Erythroblast (primary cell): Measurements from ENCODE around the gene GLCE.
"Not testable (repeated sequence)": the region's sequence is repeated elsewhere in the genome, so short reads cannot be mapped to it uniquely, and the experiment has no call there.

Experiments
- DNase-seq, 2 experiments: peaks; one replicate each; lab custom pipeline; 2025; lab: John Stamatoyannopoulos, UW
- GATA1 ChIP-seq: IDR thresholded peaks from 2 replicates; pipeline ENCODE4 v1.6.1; 2011; ENCODE audit warnings: low read depth, mild to moderate bottlenecking, control low read depth, low read length, moderate library complexity
- POLR2A ChIP-seq: IDR thresholded peaks from 2 replicates; pipeline ENCODE4 v1.6.1; 2011; ENCODE audit warnings: mild to moderate bottlenecking, low read length

The GLCE gene

DNA sequence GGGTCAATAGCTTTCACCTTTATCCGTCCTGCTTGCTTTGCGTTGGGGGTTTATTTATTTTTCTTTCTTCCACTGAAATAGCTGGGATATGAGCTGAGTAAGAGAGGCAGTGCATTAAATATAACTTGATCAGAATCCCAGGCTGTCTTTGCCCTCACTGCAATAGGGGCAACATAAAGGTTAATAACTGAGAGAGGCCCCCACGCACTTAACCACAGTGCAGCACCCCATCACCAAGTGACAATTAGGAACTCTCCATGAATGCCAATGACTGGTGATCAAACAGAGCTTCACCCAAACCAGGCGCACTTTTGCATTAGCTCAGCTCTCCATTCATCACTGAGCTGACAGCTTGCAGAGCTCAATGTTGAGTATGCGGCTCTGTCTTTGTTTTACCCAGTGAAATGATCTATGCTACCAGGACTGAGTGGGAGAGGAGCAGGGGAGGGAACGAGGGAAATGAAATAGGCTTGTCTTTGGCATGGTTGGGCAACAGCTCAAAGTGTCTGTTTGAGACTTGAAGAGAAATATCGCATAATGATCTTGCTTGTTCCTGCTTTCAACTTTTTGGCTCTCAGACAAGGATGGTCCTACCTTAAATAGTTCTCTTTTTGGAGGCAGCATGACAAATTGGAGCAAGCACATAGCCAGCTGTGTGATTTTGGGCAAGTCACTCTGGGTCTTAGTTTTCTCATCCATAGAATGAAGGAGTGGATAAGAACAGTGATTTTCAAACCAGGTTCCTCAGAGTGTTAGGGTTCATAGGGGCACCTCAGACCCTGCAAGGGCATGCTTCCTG lies 14.5 kb upstream of the GLCE start:
- TF ChIP-seq GATA1 (no peak), POLR2A (no peak)
- DNase-seq = no peak

DNA sequence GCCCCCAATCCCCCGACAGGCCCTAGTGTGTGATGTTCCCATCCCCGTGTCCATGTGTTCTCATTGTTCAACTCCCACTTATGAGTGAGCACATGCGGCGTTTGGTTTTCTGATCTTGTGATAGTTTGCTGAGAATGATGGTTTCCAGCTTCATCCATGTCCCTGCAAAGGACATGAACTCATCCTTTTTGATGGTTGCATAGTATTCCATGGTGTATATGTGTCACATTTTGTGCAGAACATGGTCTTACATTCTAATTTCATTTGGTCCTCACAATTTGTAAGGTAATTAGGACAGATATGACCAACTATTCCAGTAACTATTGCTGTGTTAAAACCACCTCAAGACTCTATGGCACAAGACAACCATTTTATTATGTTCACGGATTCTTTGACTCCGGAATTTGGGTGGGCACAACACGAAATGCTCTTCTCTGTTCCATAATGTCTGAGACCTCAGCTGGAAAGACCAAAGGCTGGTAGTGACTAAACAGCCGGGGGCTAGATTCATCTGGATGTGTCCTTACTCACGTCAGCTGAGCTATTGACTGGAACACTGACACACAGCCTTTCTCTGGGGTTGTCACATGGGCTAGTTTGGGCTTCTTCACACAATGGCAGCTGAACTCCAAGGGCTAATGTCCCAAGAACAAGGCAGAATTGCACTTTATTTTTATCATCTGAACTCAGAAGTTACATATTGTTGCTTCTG lies 13.6 kb upstream of the GLCE start:
- TF ChIP-seq GATA1 (no peak), POLR2A (no peak)
- DNase-seq = no peak

DNA sequence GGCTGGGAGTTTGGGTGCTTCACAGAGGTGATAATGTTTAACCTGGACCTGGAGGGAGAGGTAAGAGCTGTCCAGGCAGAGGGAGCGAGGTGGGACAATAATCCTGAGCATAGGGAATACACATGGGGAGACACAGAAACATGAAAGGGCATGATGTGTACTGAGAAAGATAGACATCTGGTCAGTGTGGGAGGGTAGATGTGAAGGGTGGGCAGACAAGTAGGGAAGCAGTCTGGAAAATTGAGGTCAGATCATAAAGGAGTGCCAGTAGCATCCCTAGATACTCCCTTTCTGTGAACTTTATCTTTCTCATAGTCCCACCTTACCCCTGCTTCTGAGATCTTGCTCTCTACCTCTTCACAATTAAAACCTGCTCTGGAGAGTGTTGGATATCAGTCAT lies 12.0 kb upstream of the GLCE start:
- TF ChIP-seq GATA1 = no peak
- no peak for TF ChIP-seq POLR2A
- no peak for DNase-seq

DNA sequence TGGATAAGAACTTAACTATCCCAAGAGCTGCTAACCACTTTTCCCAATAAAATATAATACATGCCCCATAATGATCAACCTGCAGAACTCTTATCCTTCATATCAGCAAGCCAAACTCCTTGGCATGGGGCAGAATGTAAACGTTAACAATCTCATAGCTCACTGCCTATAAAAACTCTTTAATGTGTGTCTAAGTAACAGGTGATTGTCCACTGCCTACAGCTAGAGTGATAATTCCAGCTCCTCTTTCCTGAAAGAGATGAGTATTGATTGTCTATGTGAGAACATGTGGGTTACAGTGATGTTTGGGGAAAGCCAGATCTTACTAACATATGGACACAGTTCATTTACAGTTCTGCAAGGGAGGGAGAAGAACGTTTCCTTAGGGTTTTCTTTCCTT lies 11.3 kb upstream of the GLCE start:
- no peak for DNase-seq
- TF ChIP-seq GATA1 = no peak
- TF ChIP-seq POLR2A = no peak

DNA sequence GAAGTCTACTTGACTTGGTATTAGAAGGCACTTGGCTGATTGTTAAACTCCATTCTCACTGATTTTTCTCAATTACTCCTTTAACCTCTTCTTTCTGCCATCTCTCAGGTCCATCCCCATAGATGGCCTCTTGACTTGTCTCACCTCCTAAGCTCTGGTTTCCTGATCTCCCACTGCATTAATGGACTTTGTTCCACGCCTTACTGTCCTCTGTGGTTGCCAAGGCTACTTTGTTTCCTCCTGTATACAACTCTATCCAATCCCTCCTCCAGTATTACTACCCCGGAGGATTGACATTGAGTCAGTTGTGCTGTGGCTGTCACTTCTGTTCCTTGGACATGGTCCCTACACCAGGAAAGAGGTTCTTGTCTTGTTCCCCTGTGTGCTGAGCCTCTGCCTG lies 10.6 kb upstream of the GLCE start:
- TF ChIP-seq GATA1 (no peak), POLR2A (no peak)
- DNase-seq = no peak

DNA sequence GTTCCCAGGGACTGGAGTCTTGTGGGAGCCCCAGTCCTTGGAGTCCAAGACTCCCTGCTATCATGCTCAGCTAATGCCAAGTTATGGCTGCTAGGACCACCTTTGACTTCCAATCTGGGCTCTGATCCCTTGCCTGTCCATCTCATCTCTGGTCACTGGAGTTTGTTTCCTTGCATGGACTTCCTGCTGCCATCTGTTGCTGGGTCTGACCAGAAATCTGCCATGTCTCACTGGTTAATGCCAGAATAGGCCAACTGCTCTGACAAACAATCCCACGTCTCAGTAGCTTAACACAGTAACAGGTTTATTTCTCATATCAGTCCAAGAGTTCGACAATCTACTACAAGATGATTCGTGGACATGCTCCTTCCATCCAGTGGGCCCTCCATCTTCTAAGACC lies 10.1 kb upstream of the GLCE start:
- no peak for DNase-seq
- no peak for TF ChIP-seq POLR2A
- no peak for TF ChIP-seq GATA1

DNA sequence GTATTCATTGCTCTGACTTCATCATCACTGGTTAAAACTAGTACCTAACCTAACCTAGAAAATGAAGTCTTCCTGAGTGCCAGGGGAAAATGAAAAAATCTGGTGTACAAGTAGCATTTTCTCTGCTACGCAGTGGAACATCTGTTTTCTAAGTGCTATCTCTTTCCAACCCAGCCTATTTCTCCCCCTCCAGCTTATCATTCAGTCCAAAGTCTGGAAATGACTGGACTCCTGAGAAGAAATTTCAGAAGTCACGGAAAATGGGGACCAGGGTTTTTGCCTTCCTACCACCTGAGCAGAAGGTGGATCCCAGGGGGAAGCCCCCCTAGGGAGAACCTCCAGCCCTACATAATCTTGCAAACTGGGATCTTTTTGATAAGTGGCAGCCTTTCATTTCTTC lies 9.6 kb upstream of the GLCE start:
- TF ChIP-seq POLR2A = no peak
- no peak for TF ChIP-seq GATA1
- no peak for DNase-seq

DNA sequence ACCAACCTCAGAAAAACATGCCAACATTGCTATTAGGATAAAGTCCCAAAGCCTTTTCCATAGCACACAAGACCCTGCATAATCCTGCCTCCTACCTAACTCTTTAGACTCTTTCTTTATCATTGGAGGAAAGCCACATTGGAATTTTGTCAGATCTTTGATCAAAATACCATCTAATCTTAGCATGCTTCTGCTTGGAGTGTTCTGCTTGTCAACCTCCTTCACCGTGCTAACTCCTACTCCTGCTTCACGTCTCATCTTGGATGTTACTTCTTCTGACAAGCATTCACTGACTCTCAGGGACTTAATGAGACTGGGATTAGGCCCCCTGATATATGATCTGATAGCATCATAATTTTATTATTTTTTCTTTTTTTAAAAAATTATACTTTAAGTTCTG lies 7.4 kb upstream of the GLCE start:
- TF ChIP-seq POLR2A (no peak), GATA1 (no peak)
- no peak for DNase-seq

DNA sequence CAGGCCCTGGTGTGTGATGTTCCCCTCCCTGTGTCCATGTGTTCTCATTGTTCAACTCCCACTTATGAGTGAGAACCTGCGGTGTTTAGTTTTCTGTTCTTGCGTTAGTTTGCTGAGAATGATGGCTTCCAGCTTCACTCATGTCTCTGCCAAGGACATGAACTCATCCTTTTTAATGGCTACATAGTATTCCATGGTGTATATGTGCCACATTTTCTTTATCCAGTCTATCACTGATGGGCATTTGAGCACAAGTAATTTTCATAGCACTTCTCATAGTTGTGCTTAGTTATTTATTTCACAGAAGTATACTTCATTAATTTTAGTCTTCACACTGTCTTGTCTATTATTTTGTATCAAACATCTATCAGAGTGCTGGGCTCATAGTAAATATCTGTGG lies 6.8 kb upstream of the GLCE start:
- DNase-seq = not testable (repeated sequence)

DNA sequence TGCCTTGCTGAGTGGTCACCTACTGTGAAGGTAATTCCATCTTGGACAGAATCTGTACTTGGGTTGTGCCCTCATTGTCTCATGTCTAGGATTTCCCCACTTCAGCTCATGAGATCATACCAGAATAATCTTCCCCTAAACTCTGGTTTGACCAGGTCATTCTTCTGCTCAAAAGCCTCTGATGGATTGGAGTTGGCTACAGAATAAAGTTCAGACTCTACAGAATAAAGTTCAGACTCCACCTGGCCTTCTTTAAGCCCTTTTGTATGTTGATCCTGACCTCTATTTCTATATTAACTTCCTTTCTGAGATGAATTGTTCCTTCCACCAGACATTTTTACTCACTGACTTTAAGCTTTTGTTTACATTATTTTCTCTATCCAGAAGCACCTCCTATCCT lies 6.4 kb upstream of the GLCE start:
- TF ChIP-seq POLR2A (no peak), GATA1 (no peak)
- DNase-seq = no peak

DNA sequence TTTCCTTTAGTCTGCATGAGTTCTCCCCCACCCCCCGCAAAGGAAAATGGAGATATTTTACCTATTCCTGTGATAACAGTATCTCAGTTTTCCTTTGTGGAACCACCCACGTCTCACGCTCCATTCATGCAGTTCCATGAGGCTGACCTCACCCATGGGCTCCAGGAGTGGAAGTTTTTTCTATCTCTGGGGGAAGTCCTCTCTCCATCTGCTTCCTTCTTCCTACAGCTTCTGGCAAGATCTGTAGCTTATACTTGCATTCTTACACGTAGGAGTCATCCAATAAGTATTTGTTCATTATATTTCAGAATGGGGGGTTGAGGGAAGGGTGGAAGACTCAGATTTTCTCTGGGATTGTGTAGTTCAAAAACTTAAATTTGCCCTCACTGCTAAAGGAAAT lies 5.8 kb upstream of the GLCE start:
- no peak for DNase-seq

DNA sequence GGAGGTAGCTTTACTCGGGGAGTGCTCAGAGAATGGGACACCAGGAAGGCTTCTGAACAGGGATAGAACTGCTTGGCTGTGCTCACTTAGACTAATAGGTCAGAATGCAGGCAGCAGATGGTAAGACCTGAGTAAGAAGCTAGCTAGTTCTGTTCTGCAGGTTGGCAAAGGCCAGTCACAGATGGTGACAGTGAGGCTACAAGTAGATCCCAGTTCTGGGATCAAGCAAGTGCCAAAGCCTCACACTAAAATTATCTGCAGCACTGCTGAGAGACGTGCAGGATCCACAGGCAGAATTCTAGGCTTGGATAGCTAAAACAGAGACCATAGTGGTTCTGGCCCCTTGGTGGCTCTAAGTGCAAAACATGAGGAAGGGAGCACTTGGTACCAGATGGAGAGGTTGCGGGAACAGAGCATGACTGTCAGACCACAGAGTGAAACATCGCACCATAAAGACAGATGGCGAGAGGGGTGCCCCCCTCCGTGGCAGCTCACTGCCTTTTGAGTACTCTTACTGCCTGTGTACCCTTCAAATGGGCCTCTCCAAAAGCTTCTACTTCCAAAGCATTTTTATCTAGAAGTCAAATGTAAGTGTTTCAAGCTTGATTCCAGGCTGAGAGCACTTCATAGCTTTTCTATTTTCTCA lies 3.6 kb upstream of the GLCE start:
- TF ChIP-seq POLR2A (no peak), GATA1 (no peak)
- no peak for DNase-seq

More for the DNA sequence above, 5.8 kb upstream of the GLCE start:
- TF ChIP-seq GATA1 (no peak), POLR2A (no peak)

DNA sequence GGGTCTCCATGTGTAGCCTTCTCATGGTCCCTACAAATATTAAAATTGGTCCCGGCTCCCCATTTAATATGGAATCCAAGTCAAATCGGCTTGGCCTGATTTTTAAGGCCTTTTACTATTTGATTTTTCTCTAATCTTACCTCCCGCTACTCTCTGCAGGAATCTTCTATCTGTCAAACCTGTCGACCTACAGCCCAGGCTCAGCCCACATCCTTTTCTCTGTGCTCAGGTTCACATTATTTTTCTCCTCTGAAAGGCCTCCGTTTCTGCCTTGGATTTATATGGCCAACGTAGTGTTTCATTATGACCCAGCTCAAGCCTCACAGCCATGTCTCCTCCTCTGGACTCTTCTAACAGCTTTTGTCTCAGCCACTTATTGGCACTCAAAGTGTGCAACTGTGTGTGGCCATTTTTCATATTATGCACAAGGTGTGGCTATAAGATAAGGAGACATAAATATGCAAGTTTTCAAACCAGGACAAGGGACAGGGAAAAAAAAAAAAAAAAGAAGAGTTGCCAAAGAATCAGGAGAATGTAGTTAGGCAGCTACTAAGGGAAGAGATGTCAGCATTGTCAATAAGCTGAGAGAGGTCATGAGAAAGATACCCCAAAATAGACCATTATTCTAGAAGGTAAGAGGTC lies 2.1 kb upstream of the GLCE start:
- peak; percentile 49 to 76 for DNase-seq
- no peak for TF ChIP-seq POLR2A
- TF ChIP-seq GATA1 = no peak

DNA sequence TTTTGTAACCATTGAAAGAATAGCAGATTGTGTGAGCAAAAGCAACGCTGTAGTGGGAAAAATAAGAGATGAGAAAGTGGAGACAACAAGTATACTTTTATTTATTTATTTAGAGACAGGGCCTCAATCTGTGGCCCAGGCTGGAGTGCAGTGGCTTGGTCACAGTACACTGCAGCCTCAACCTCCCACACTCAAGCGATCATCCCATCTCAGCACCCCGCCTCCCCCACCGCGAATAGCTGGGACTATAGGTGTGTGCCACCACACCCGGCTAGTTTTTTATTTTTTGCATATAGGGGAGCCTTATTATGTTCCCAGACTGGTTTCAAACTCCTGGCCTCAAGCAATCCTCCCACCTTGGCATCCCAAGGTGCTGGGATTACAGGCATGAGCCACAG lies 1.6 kb upstream of the GLCE start:
- DNase-seq = no peak
- TF ChIP-seq POLR2A (no peak), GATA1 (no peak)

DNA sequence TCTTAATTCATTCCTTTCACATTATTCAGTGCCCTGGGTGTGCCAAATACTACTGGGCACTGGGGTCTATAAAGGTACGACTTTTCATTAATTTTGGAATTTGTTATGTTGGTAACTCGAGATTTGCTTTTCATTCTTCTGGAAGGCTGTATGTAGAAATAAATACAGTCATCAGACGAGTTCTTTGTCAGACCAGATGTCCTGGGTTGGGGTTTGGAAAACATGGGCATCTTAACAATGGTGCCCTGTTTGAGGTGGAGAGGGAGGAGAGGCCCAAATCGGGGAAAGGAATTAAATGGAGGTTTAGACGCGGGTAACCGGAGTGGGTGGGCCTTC lies 662 bp upstream of the GLCE start:
- no peak for DNase-seq
- no peak for TF ChIP-seq GATA1
- TF ChIP-seq POLR2A = no peak
